ENCODE data around the gene SHQ1.

DNA sequence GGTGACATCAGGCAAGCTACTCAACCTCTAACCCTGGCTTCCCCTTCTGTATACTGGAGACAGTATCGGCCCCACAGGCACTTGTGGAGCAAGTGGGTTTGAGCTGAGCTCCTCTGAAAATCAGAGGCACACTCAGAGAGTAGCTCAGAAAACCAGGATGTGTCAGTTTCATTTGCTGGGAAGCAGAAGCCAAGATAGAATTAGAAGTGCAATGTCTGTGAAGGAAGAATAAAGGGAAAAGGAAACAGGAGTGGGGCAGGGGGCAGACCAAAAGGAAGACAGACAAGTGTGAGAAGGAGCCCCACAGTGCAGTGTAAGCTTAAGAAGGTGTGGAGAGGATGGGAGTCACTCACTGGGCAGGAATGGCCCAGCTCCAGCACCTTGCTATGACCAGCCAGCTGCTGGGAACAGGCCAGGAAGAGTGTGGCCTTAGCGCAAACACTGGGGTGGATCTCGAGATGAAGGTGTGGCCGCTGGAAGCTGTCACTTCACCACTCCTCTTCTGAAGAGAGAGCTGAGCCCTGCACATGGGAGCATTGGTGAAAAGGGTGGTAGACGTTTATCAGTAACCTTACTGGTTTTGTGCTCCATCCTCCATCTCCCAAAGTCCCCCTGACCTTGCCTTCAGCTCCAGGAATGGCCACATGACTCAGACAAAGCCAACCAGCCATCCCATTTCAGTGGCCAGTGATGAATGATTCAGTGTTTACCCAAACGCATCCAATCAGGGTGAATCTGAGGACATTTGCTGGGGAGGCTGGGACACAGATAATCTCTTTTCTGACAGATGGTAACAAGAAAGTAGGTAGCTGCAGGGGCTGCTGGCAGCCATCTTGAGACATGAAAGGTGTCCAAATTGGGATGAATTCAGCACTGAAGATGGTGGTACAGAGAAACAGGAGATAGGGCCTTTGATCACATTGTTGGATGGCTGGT, 108.4 kb downstream of the SHQ1 start:
- TF ChIP-seq POLR2A (IDR thresholded peaks at IDR 0.05), result no peak
- TF ChIP-seq, protein P1, sequence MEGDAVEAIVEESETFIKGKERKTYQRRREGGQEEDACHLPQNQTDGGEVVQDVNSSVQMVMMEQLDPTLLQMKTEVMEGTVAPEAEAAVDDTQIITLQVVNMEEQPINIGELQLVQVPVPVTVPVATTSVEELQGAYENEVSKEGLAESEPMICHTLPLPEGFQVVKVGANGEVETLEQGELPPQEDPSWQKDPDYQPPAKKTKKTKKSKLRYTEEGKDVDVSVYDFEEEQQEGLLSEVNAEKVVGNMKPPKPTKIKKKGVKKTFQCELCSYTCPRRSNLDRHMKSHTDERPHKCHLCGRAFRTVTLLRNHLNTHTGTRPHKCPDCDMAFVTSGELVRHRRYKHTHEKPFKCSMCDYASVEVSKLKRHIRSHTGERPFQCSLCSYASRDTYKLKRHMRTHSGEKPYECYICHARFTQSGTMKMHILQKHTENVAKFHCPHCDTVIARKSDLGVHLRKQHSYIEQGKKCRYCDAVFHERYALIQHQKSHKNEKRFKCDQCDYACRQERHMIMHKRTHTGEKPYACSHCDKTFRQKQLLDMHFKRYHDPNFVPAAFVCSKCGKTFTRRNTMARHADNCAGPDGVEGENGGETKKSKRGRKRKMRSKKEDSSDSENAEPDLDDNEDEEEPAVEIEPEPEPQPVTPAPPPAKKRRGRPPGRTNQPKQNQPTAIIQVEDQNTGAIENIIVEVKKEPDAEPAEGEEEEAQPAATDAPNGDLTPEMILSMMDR (IDR thresholded peaks at IDR 0.05), result no peak

All from sigmoid colon (tissue), 3 donors.